HuH-7 (cell line): ENCODE data around the gene F2R.
"Not testable (repeated sequence)": the region's sequence is repeated elsewhere in the genome, so short reads cannot be mapped to it uniquely, and the experiment has no call there.

Experiments used
- DNase-seq: peaks from one replicate; pipeline ENCODE4 v3.0.0; 2011; ENCODE audit warnings: low spot score

The F2R gene

DNA sequence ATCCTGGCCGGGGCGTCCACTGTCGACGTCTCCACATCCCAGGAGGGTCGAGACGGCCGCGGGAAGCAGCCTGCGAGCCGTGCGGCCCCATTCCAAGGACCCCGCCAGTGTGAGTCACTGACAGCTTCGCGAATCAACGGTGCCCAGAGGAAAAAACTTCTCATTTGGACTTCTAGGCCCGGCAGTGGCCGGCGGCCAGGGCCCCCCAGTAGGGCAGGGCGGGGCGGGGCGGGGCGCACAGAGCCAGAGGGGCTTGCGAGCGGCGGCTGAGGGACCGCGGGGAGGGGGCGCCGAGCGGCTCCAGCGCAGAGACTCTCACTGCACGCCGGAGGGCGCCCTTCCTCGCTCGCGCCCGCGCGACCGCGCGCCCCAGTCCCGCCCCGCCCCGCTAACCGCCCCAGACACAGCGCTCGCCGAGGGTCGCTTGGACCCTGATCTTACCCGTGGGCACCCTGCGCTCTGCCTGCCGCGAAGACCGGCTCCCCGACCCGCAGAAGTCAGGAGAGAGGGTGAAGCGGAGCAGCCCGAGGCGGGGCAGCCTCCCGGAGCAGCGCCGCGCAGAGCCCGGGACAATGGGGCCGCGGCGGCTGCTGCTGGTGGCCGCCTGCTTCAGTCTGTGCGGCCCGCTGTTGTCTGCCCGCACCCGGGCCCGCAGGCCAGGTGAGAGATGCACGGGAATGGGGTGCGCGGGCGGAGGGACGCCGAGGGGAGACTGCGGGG, at the start of gene F2R:
Gene F2R, plus strand, starts transcription at position 391 of the 720 bp plus-strand sequence. Its CDS starts 182 bp downstream, at position 573.
- peak; percentile 74 for DNase-seq

DNA sequence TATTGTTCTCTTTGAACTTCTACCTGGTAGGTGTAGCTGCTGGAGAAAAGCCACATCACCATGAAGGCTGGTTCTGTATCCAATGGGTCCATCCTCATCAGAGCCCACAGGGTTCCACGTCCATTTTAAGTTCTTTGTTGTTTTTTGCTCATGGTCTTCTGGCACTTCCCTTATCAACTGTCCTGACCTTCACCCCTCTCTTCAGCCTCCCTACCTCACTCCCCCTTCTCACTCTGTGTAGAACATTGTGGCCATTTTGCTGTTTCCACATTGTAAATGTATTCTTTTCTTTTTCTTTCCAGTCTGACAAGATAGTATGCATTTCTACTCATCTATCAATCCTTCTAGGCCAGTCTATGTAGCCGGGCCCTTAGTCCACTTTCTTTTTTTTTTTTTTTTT, 48.4 kb upstream of the F2R start:
- DNase-seq, result no peak

DNA sequence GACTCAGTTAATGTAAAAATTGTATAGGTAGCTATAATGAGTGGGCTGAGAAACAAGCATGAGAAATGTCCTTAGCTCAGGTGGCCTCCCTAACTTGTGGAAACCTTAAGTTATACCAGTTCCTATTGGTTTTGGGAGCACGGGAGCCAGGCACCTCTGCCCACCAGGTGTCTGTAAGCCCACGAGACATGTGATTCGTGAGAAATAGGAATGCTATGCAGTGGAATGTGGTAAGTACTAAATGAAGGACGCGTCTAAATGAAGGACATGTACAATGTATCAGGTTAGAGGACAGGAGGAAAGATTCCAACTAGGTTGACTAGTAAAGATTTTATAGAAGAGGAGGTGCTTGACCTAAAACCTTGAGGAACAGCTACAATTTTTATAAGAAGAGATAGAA, 46.7 kb upstream of the F2R start:
- no peak for DNase-seq

DNA sequence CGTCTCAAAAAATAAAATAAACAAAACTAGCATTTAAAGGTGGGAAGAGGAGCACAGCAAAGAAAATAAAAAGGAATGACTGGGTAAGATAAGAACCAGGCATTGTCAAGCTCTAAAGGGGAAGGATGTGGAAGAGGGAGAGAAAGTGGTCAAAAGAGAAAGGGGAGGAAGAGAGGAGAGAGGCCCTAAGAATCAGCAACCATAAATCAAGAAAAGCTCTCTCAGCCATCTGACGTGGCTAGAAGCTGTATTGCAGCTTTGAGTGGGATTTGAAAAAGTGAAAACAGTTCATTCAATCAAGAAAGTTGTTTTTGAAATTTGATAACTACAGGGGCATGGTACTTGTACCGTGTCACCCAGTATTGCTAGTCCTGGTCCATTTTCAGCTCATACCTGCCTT, 45.4 kb upstream of the F2R start:
- DNase-seq, result no peak

DNA sequence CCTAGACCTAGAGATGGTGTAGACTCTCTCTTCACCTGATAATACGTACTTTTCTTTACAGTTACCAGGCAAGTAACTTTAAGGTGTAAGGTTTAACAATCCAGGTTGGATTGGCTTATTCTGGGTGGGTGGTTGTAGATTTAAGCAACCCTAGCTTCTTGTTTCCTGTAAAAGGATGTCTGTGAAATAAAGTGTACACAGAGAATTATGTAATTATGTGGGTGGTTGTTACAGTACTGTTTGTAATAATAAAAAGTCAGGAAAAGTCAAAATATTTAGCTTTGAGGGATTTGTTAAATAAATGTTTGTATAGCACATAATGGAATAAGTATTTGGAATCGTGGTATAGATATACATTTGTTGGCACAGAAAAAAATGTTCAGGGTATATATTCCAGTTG, 43.7 kb upstream of the F2R start:
- no peak for DNase-seq

DNA sequence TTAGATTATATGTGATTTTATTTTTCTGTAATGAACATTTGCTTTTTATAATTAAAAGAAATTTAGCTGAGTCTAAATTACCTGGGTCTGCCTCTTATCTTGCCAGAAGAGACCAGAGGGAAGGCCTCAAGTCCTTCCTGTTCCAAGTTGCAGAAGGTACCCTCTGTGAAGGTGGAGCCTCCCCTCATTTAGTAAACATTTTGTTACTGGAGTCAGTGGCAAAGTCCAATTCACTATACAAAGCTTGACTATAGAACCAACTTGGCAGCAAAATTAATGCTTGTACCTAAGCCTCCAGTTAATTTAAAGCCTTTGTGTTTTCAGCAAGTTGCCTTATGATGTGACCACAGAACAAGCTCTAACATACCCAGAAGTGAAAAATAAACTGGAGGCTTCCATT, 42.8 kb upstream of the F2R start:
- no peak for DNase-seq

DNA sequence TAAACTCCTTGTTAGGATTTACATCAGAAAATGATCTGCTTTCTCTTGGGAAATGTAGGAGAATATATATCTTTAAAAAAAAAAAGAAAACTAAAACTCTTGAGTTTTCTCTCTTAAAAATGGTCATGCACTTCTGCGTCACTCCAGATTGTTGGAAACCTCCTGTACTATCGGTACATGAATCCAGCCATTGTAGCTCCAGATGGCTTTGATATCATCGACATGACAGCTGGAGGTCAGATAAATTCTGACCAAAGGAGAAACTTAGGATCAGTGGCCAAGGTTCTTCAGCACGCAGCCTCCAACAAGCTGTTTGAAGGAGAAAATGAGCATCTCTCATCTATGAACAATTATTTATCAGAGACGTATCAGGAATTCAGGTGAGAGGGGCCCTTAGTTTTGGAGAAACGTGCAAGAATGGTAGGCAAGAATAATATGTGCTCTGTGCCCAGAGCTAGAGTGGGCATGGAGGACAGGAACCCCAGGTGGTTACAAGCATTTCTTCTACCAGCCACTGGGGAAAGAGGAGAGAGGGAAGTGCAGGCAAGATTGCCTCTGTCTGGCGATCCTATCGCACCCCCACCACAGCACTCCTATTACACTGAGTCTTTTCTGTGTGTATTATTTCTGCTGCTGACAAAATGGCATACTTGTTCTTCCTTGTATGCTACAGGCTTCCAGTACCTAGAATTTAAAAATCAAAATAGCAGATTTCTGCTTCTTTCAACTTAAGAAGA, 41.4 kb upstream of the F2R start:
- DNase-seq, result no peak

DNA sequence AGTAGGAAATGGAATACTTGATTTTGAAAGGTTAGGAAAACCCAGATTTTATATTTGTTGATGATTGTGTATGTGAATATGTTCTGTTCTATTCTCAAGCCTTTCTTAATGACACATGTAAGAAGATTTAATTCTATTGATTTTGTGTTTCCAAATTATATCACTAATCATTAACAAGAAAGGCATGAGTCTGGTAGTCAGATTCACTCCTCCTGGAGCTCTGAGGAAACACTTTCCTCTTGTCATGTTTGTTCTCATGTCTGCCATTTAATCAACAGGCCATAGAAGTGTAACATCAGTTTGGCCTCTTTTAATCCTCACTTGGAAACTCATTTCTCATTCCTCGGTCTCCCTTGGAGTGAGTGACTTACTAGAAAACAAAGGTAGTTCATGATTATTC, 40.6 kb upstream of the F2R start:
- no peak for DNase-seq

DNA sequence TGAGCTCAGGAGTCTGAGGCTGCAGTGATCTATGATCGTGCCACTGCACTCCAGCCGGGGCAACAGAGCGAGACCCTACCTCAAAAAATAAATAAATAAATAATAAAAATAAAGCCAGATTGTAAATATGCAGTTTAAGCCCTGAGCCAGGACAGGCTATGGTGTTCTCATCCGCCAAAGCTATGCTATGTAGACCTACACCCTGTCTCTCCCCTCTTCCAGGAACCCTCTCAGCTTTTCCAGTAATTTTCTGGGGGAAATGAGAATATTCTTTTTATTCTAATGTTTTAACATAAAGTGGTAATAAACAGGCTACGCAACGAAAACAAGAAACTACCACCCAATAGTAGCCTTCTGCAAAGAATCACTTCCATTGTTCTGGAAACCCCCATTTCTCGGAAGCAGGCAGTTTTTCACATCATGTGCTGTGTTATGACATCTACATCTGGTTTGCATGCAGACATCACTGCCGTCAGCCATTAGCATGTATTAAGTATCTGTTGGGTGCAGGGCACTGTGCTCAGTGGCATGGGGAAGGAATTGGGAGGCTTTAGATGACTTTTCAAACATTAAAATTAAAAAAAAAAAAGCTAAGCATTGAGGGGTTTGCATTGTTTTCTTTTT, 38.0 kb upstream of the F2R start:
- no peak for DNase-seq

DNA sequence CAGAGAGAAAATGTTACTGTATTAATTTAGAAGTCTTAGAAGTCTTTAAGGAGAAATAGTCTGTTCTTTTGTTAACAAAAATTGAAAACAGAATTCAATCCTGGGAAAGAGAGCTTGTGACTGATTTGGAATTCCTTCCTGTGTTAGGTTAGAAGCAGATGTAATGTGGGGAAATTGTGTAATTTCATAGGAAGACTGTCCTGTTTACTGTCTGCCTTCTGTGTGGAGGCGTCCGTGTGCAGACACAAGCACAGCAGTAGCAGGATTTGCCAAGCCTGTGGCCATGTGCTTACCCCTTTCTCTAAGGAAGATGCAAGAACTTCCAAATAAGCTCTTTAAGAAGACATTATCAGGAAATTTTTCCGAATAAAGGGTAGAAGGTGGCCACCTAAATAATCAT, 36.7 kb upstream of the F2R start:
- no peak for DNase-seq

DNA sequence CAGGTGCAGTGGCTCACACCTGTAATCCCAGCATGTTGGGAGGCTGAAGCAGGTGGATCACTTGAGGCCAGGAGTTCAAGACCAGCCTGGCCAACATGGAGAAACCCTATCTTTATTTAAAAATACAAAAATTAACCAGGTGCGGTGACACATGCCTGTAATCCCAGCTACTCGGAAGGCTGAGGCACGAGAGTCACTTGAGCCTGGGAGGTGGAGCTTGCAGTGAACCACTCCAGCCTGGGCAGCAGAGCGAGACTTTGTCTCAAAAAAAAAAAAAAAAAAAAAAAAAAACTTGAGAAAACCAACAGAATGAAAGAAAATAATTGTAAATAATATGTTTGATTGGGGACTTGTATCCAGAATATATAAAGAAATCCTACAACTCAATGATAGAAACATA, 35.1 kb upstream of the F2R start:
- DNase-seq, result not testable (repeated sequence)

DNA sequence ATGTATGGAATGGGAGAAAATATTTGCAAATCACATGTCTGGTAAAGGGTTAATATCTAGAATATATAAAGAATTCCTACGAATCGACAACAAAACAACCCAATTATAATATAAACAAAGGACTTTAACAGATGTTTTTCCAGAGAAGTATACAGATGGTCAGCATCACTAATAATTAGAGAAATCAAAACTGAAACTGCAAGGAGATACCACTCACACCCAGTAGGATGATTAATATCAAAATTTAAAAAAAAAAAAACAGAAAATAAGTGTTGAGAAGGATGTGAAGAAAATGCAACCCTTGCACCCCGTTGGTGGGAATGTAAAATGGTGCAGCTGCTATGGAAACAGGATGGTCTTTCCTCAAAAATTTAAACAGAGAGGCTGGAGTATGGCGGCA, 34.6 kb upstream of the F2R start:
- no peak for DNase-seq

DNA sequence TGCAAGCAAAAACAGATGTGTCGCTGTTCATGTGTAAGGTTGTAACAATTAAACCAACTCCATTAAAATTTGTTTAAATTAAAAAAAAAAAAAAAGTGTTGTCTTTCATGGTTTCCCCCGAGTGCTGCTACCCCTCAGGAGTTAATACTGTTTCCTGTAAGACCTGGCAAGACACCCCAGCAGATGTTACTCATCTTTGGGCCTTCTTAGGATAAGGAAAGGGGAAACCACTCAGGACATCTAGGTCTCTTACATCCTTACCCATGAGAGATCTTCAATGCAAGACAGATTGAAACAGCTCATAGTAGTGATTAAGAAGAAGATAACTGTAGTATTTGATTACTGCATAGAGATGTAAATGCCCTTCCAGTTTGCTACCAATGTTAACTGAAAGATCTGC, 33.5 kb upstream of the F2R start:
- no peak for DNase-seq

DNA sequence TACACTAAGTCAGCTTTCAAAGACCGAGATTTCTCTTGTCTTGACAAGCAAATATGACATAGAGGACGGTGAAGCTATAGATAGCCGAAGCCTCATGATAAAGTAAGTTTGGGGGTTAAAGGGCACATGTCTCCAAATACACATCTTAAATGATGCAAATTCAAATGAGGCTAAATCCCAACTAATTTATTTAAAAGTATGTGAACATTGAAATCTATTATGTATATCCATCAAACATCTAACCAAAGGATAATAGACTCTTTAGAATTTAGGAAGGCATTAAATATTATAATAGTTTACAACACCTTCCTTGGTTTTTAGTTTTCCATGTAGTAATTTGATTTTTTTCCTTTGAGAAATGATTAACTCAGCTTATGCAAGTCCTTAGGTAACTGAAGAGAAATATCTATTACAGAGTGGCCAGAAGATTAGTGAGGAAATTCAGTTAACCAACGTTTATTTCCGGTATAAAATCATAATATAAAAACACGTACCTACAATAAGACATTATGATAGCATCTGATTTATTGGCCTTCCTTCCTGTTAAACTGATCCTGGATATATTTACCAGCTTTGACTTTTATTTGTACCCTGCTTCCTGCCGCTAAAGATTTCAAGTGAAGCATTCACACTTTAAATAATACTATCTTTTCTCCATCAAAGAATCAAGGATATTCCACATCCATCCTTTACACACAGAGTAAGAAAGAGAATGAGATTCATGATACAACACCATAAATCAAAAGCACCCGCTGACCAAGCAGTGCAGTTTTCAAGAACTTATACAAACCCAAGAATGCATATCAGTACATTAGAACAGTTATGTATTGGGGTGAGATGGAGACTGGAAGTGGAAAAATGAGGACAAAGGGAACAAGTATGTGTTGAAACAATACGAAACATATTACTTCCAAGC, 31.9 kb upstream of the F2R start:
- DNase-seq, result no peak

DNA sequence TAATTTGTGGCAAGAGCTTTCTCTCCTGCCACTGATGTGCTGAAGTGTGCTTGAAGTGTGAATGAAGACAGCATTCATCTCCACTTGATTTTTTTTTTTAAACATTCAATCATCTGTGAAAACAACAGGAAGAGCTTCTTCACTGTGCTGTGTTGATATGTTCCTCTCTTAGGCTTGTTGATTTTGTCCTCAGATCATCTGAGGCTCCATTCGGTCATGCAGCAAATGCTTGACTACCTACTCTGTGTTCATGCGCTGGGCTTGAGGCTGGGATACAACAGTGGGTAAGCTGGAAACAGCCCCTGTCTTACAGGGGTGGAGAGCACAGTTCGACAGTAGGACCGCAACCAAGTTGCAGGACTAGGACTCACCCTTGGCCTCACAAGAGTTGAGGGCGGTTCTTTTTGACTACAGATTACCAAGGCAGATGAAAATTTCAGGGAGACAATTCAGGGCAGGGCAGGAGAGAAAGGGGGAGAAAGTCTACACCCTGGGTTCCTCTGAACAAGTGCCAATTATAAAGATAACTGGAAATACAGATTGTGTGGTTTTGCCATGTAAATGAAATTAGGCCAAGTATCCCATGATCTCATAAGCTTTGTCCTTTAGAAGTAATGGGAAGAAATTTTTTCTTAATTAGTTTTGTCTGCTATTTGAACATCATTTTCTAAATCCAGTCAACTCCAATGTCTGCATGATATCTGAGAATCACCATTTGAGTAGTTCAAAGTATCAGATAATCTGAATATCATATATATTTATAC, 31.0 kb upstream of the F2R start:
- no peak for DNase-seq

DNA sequence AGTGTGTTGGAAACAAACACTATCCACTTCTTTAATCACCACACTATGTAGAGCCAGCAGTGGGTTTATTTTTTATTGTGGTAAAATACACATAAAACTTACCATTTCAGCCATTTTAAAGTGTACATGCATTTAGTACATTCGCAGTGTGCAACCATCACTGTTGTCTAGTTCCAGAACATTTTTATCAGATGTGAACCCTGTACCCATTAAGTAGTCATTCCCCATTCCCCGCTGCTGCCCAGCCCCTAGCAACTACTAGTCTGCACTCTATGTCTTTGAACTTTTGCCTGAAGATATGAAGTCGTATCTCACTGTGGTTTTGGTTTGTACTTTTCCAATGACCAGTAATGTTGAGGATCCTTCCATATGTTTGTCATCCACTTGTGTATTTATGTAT, 30.2 kb upstream of the F2R start:
- DNase-seq, result no peak

DNA sequence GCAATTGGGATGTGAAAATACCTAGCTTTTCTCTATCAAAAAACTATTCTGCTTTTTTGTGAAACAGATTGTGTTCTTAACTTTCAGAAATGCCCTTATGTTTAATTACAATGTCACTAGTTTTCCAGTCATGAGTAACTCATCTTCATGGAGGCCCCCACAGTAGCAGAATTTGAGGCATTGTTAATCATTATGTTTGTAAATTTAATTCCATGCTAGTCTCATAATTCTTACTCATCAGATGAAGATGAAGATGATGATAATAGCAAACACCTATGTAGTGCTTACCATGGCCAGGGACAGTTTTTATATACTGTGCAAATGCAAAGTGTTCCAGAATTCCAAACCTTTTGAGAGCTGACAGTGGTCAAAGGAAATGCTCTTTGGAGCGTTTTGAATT, 27.7 kb upstream of the F2R start:
- DNase-seq, result no peak

DNA sequence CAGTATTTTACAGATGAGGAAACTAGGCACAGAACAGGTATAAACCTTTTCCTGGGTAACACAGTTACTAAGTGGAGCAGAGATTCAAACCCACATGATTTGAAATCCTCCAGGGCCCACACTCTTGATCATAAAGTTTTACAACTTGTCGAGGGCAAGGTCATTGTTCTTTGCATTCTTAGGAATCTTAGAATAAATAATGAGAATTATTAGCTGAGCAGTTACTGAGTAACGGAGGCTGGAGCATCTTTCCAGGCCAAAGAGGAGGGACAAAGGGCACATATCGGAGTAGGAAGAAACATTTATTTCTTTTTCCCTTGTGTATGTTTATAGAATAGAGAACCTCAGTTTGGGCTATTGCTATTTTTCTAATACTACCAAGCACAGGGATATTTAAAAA, 27.1 kb upstream of the F2R start:
- no peak for DNase-seq

DNA sequence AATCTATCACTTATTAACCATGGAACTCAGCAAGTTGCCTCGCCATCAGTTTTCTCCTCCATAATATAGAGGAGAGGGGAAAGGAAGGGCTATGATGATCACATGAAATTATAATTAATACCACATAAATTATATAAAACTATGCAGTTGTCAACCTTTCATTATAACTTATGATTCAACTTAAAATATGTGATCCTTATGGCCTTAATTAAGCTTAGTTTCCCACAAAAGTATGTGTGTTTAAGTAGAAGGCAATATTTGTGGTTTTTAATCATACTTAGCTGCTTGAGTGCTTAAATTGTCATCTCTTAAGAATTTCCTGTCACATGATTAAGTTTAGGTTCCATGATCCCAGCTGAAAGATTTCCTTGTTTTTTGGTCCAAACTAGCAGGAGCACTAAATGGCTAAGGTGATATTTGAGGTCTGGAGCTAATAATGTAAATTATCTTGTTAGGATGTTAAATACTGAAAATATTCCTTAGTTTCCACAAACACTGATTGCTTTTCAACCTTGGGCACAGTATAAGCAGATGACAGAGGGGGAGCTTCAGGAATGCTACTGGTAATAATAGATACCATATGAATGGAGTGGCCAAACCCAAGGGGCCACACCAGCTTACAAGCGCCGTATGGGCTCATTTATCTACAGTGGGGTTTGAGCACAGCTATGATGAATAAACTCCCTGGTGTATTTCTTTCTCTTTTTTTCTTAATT, 26.4 kb upstream of the F2R start:
- no peak for DNase-seq

DNA sequence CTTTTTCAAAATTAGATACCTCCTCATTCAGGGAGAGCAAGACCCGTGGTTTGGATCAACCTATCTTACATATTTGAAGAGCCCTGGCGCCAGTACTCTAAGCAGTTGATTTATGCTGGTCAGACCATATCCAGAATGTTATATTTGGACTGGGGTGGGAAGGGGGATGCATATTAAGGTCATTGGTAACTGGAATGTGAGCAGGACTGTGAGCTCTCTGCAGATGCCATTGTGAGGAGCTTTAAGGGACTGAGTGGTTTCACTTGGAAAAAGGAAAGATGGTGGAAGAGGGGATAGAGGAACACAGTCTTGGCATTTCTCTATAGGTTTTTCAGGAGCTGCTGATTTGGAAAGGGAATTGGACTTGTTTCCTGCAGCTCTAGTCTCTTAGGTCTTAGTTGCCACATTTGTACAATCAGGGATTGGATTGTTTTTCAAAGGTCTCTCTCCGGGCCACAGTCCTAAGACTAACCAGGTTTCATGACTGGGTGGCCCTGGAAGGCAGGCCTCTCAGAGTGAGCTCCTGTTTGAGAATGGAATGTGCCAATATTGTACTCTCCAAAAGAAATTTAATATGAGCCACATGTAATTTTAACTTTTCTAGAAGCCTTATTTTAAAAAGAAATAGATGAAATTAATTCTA, 25.8 kb upstream of the F2R start:
- no peak for DNase-seq
